K562 (cell line): ENCODE measurements around the gene DVL2. TPM values are rescaled to one million over a fixed set of nuclear protein-coding genes. Genes with fewer than 3 reads are reported as not detected.

Experiments used
- ATF1 ChIP-seq, 2 experiments: fragments of 450-650 bp in 1 of 2; IDR thresholded peaks; 2 replicates each; pipeline ENCODE4 v1.6.1; 2016; ENCODE audit warnings: missing compliant biosample characterization in 1 of 2, missing genetic modification characterization in 1 of 2
- BCL6 ChIP-seq: fragments of 250-450 bp; sonication (Bioruptor Pico); IDR thresholded peaks from 2 replicates; pipeline ENCODE4 v1.4.0; 2020
- C11orf30 ChIP-seq: fragments of 450-650 bp; IDR thresholded peaks from 2 replicates; pipeline ENCODE4 v1.6.1; 2016; ENCODE audit warnings: low read depth, mild to moderate bottlenecking
- CHCHD3 ChIP-seq: fragments of 250-450 bp; sonication (Bioruptor Pico); IDR thresholded peaks from 2 replicates; pipeline ENCODE4 v2.1.2; 2022; ENCODE audit warnings: mild to moderate bottlenecking
- GABPB1 ChIP-seq: sonication (generic); formaldehyde crosslinking; IDR thresholded peaks from 2 replicates; pipeline ENCODE4 v1.8.0; 2022; ENCODE audit warnings: mild to moderate bottlenecking, missing genetic modification reagents
- HNRNPLL ChIP-seq: fragments of 200-400 bp; formaldehyde crosslinking; IDR thresholded peaks from 2 replicates; pipeline ENCODE4 v1.6.1; 2017; ENCODE audit warnings: low read length, low read depth, mild to moderate bottlenecking; ENCODE audit not compliant: poor library complexity, severe bottlenecking
- KAT7 ChIP-seq: sonication (generic); formaldehyde crosslinking; IDR thresholded peaks from 2 replicates; pipeline ENCODE4 v1.8.0; 2022; ENCODE audit warnings: missing genetic modification reagents, mild to moderate bottlenecking, borderline replicate concordance
- MCM7 ChIP-seq, 2 experiments: fragments of 450-650 bp; IDR thresholded peaks; 2 replicates each; pipeline ENCODE4 v1.6.1; 2016 to 2018
- MGA ChIP-seq: fragments of 450-650 bp; IDR thresholded peaks from 2 replicates; pipeline ENCODE4 v1.6.1; 2016; ENCODE audit warnings: mild to moderate bottlenecking, moderate library complexity
- NKRF ChIP-seq: fragments of 450-650 bp; IDR thresholded peaks from 2 replicates; pipeline ENCODE4 v1.6.1; 2016; ENCODE audit warnings: borderline replicate concordance
- PHF20 ChIP-seq: fragments of 450-650 bp; IDR thresholded peaks from 2 replicates; pipeline ENCODE4 v1.6.1; 2018; ENCODE audit not compliant: partially characterized antibody
- PHTF2 ChIP-seq: fragments of 250-450 bp; sonication (Bioruptor Pico); IDR thresholded peaks from 2 replicates; pipeline ENCODE4 v1.5.0; 2021; ENCODE audit warnings: mild to moderate bottlenecking
- SUPT5H ChIP-seq: fragments of 450-650 bp; IDR thresholded peaks from 2 replicates; pipeline ENCODE4 v1.6.1; 2016
- THRAP3 ChIP-seq: fragments of 450-650 bp; IDR thresholded peaks from 2 replicates; pipeline ENCODE4 v1.6.1; 2016; ENCODE audit warnings: mild to moderate bottlenecking, inconsistent platforms, borderline replicate concordance
- ZNF263 ChIP-seq: sonication (generic); formaldehyde crosslinking; IDR thresholded peaks from 2 replicates; pipeline ENCODE4 v1.8.0; 2022; ENCODE audit warnings: mild to moderate bottlenecking, missing genetic modification reagents, borderline replicate concordance
- ZNF316 ChIP-seq: fragments of 450-650 bp; IDR thresholded peaks from 2 replicates; pipeline ENCODE4 v1.6.1; 2016
- polyA plus RNA-seq, 8 experiments: library from polyadenylated mRNA; depleted of rRNA in 4 of 8; stranded (reverse) in 5 of 8; unstranded in 3 of 8; fragments of >200 nt; fragmentation: Nextera tagmentation in 2 of 8; fragmentation: Illumina TruSeq in 1 of 8; extraction: Ambion mirVana in 2 of 8; extraction: Trizol in 1 of 8; gene quantifications; 2 replicates each; pipeline versions ENCODE4 v1.2.1 to v1.2.3, GENCODE V29; 2011 to 2014; ENCODE audit warnings: inconsistent platforms in 1 of 8, missing spikeins in 1 of 8
- total RNA-seq, 7 experiments: library from RNA; depleted of rRNA in 6 of 7; stranded (reverse); fragments of >200 nt in 6 of 7; fragmentation: Illumina TruSeq in 2 of 7; extraction: Trizol in 2 of 7; gene quantifications; 2 replicates each; pipeline versions ENCODE4 v1.2.1 to v1.2.3, GENCODE V29; 2011 to 2021; ENCODE audit warnings: low replicate concordance in 1 of 7

The DVL2 gene
- total and polyA plus RNA-seq, 9 of the 15 experiments (the other 6 are each of a cell fraction or from before 2014, with no cell fraction given) = 1.3 to 49.5 (median 24.3) TPM

- TF ChIP-seq MCM7 (IDR thresholded peaks at IDR 0.05) = no peak
- no peak for TF ChIP-seq BCL6 (CRISPR knock-in tag)
- peak; percentile 26; the same call in 1 of the 2 replicates for TF ChIP-seq MGA
- peak; percentile 97 for TF ChIP-seq HNRNPLL
- TF ChIP-seq C11orf30 = peak; percentile 84
- peak; percentile 88 for TF ChIP-seq PHF20
- TF ChIP-seq ATF1 (CRISPR knock-in tag; IDR thresholded peaks at IDR 0.05) = no peak
- peak; percentile 89 for TF ChIP-seq ATF1 (tag; IDR thresholded peaks at IDR 0.05)
- TF ChIP-seq GABPB1 (CRISPR knock-in tag) = peak; percentile 50; the same call in 1 of the 2 replicates
- no peak for TF ChIP-seq CHCHD3 (CRISPR knock-in tag)
- 0 out of 2 replicates have a peak, but pooled peaks have one; percentile 54 for TF ChIP-seq ZNF263 (CRISPR knock-in tag)
- peak; percentile 40; the same call in 1 of the 2 replicates for TF ChIP-seq KAT7 (CRISPR knock-in tag)
- peak; percentile 55 for TF ChIP-seq ZNF316
- peak; percentile 87 for TF ChIP-seq THRAP3
- TF ChIP-seq NKRF = peak; percentile 96
- peak; percentile 81 for TF ChIP-seq SUPT5H
- TF ChIP-seq PHTF2 (CRISPR knock-in tag) = no peak
These were observed 8.6 kb upstream of the DVL2 start (continued) for GRCh38 chr17:7242717-7243452.
